CD4-positive, alpha-beta T cell treated with Interleukin-4 for 4 hours (primary cell): ENCODE measurements around the gene ABHD18.
"Not testable (repeated sequence)": the region's sequence is repeated elsewhere in the genome, so short reads cannot be mapped to it uniquely, and the experiment has no call there.

Experiments used
- DNase-seq: peaks from one replicate; pipeline ENCODE4 v3.0.0-alpha.2; 2020

The ABHD18 gene

DNA sequence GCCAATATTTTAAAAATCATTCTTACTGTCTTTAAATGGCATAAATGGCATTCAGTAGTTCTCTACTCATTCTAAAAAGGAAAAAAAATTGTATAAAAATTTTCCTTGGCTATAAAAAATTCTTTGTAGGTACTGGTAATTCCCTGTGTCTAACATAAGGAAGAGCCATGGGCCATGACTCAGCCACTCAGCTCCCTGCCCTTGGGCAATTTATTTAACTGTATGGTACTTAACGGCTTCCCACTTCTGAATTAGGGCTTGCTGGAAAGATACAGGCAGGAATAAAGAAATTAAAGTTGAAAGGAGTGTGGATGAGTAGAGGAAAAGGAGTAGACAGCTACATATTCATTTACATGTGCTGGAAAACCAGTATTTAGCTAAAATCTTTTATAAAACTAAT is 30.6 kb downstream of the ABHD18 start:
- no peak for DNase-seq

DNA sequence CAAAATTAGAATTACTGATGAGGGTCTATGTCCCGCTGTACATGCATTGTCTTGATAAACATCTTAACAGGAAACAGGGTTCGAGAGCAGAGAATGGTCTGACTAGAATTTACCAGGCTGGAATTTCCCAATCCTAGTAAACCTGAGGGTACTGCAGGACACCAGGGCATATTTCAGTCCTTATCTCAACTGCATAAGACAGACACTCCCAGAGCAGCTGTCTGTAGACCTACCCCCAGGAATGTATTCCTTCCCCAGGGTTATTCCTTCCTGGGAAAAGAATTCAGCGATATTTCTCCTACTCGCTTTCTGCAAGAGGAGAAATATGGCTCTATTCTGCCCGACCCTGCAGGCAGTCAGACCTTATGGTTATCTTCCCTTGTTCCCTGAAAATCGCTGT is 31.3 kb downstream of the ABHD18 start:
- not testable (repeated sequence) for DNase-seq

GRCh38 chr4:127997534-127998388 is 32.6 kb downstream of the ABHD18 start:
- peak; percentile 4 for DNase-seq

- no peak for DNase-seq
Observed at GRCh38 chr4:128006592-128006991, 41.4 kb downstream of the ABHD18 start.

GRCh38 chr4:128009428-128009827 is 44.2 kb downstream of the ABHD18 start:
- DNase-seq: no peak

GRCh38 chr4:128025319-128025718 is 60.1 kb downstream of the ABHD18 start:
- no peak for DNase-seq

DNA sequence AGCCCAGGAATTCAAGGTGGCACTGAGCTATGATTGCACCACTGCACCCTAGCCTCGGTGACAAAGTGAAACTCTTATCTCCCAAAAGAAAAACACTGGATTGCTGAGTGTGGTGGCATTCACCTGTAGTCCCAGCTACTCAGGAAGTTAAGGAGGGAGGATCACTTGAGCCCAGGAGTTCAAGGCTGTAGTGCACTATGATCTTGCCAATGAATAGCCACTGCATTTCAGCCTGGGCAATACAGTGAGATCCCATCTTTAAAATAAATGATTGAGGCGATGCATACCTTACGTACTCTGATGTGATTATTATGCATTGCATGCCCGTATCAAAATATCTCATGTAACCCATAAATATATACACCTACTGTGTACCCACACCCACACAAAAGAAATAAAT is 64.7 kb downstream of the ABHD18 start:
- DNase-seq: no peak

- no peak for DNase-seq
Observed at GRCh38 chr4:128031756-128032384, 66.7 kb downstream of the ABHD18 start.

- no peak for DNase-seq
Observed at GRCh38 chr4:128039568-128039967, 74.4 kb downstream of the ABHD18 start.

DNA sequence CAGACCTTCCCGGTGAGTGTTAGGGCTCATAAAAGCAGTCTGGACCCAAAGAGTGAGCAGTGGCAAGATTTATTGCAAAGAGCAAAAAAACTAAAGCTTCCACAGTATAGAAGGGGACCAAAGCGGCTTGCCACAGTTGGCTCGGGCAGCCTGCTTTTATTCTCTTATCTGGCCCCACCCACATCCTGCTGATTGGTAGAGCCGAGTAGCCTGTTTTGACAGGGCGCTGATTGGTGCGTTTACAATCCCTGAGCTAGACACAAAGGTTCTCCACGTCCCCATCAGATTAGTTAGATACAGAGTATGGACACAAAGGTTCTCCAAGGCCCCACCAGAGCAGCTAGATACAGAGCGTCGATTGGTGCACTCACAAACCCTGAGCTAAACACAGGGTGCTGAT is 81.8 kb downstream of the ABHD18 start:
- not testable (repeated sequence) for DNase-seq

DNA sequence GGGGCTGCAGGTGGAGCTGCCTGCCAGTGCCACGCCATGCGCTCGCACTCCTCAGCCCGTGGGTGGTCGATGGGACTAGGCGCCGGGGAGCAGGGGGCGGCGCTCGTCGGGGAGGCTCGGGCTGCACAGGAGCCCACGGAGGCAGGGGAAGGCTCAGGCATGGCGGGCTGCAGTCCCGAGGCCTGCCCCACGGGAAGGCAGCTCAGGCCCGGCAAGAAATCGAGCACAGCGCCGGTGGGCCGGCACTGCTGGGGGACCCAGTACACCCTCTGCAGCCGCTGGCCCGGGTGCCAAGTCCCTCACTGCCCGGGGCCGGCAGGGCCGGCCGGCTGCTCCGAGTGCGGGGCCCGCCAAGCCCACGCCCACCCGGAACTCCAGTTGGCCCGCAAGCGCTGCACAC is 82.3 kb downstream of the ABHD18 start:
- not testable (repeated sequence) for DNase-seq

- DNase-seq: not testable (repeated sequence)
Observed at GRCh38 chr4:128051229-128051628, 86.0 kb downstream of the ABHD18 start.

- not testable (repeated sequence) for DNase-seq
Observed at GRCh38 chr4:128054907-128055306, 89.7 kb downstream of the ABHD18 start.

GRCh38 chr4:128055441-128056206 is 90.4 kb downstream of the ABHD18 start:
- not testable (repeated sequence) for DNase-seq

- no peak for DNase-seq
Observed at GRCh38 chr4:128056396-128056795, 91.2 kb downstream of the ABHD18 start.

- no peak for DNase-seq
Observed at GRCh38 chr4:128060121-128060698, 95.0 kb downstream of the ABHD18 start.

- peak; percentile 93 for DNase-seq
Observed at GRCh38 chr4:128060699-128061565, 95.7 kb downstream of the ABHD18 start, which contains the start of gene LARP1B. Gene LARP1B, plus strand, starts transcription at chr4:128061312. Its CDS starts 13,640 bp downstream, at chr4:128074952.

DNA sequence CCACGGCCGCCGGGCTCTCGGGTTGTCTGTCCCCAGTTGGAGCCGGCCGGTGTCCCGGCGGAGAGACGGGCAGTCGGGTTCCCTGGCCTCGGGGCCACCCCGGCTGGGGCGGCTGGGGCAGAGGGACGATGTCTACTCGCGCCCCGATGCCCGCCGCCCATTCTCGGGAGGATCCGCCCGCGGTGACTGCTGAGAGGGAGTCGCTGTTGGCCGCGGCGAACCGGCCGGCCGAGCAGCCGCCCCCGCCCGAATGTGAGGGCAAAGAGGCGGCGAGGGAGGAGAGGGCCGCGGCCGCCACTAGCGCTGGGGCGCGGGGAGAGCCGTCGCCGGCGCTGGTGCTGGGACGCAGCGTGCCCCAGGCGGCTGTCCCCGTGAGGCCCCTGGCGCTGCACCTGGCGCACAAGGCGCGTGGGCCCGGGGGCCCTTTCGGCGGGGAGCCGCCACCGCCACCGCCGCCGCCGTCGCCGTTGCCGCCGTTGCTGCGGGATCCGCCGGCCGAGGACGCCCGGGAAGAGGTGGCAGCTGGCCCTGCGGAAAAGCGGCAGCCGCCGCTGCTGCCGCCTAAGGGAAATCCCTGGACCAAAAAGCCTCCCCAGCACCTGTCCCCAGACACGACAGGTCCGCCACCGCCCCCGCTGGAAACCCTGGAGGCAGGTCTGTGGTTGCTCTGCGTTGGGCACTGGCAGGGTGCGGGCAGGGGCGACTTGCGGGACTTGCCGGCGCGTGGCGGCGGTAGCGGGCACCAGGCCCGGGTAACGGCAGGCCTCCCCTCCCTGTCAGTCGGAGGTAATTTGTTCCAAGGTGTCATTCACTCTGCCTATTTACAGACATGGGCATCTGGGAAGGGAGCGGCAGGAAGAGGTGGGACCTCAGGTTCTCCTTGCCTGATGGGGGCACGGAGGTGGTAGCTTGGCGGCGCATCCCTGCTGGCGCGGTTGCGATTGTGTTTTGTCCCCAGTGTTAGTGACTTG is 96.6 kb downstream of the ABHD18 start:
- DNase-seq: peak; percentile 47

DNA sequence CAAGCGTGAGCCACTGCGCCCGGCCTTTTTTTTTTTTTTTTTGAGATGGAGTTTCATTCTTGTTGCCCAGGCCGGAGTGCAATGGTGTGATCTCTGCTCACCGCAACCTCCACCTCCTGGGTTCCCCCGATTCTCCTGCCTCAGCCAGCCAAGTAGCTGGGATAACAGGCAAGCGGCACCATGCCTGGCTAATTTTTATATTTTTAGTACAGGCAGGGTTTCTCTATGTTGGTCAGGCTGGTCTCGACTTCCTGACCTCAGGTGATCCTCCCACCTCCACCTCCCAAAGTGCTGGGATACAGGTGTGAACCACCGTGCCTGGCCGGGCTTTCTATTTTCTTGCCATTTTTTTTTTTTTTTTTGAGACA is 101.2 kb downstream of the ABHD18 start:
- not testable (repeated sequence) for DNase-seq

- DNase-seq: peak; percentile 5
Observed at GRCh38 chr4:128068918-128069317, 103.7 kb downstream of the ABHD18 start.

DNA sequence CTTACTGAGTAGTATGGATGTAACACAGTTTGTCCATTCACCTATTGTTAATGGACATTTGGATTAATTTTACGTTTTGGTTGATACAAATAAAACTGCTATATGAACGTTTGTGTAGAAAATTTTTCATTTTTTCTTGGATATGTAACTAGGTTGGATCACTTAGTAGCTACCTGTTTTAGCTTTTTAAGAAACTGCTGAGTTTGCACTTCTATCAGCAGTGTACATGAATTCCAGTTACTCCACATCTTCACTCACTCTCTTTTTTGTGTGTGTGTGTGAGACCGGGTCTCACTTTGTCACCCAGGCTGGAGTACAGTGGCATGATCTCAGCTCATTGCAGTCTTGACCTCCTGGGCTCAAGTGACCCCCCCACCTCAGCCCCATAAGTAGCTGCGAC is 111.3 kb downstream of the ABHD18 start:
- no peak for DNase-seq
